HG02759 (cell line): Measurements from ENCODE around the gene NCAPG2.
"Not testable (repeated sequence)": the region's sequence is repeated elsewhere in the genome, so short reads cannot be mapped to it uniquely, and the experiment has no call there.

Experiments
- ATAC-seq: cut with Tn5 transposase; IDR thresholded peaks from one replicate; pipeline ENCODE4 v1.9.1; 2021; ENCODE audit warnings: mild to moderate bottlenecking, moderate library complexity; ENCODE audit not compliant: unreplicated experiment

Gene NCAPG2

DNA sequence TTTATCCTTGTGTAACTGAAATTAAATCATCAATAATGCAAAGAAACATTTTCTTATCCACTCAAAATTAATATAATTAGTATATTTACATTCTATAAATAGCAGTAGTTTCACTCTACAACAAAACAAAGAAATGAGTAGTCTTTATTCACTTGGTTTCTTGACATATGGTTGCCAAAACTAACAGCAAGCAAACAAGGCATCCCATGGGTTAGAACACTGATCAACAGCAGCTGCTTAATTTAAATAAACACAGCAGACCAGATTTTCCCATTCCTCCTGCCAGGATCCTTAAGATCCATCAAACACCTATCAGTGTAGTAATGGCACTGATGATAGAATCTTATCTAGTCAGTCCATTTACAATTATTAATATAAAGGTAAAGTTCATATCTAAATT lies 22.1 kb downstream of the NCAPG2 start:
- ATAC-seq: no peak

DNA sequence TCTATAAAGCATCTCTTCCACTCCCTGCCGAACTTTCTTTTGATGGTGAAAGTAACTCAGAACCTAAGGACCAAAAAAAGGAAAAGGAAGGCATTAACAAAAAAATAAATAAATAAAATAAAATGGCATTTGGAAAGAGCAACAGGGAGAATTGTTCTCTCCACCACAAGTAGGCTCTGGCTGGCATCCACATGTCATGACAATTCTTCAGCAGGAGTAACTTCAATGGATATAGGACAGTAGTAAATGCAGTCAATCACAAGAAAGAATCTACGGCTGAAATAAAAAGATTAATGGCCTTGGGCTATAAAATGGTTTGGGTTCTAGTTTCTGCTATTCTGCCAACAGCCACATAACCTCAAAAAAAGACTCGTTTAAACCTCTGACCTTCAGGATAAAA lies 23.9 kb downstream of the NCAPG2 start:
- ATAC-seq: no peak

DNA sequence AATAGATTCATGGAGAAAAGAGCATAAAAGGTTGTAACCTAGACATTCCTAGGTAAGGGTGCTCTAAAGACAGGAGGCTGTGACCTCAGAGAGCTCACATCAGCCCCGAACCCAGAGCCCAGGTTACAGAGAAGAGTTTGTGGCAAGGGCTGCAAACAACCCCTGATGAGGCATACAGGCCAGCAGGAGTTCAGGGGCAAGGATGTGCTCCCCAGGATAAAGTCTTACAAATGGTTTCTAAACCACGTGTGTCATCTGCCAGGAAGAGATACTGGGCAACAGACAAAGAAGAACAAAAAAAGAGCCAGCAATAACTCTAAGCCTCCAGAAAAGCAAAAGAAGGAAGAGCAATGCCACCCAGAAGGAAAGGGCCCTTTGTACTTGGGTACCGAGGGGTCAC lies 27.7 kb downstream of the NCAPG2 start:
- no peak for ATAC-seq

DNA sequence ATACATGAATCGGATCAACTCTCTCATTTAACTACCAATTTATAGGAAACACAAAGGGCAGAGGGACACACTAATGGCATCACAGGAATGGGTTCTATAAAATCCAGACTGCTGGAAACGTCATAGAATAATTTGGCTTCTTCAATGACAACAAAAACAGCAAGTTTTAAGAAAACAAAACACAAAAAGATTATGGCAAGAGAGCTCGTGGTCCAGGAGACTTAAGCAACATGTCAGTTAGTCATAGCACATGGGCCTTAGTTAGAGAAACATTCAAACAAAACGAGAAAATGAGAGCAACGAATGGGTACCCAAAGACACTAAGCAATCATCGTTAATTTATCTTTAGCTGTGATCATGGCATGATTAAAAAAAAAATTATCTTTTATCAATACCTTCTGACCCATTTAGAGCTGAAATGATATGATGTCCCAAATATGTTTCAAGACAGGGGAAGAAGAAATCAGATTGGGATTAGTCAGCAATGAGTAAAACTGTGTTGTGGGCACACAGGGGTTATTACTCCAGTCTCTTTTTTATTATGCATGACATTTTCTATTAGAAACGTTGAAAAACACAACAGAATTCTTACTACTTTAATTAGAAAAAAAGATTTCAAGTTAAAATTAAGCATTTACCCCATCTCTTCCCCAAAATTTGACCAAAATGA lies 28.3 kb downstream of the NCAPG2 start:
- no peak for ATAC-seq

DNA sequence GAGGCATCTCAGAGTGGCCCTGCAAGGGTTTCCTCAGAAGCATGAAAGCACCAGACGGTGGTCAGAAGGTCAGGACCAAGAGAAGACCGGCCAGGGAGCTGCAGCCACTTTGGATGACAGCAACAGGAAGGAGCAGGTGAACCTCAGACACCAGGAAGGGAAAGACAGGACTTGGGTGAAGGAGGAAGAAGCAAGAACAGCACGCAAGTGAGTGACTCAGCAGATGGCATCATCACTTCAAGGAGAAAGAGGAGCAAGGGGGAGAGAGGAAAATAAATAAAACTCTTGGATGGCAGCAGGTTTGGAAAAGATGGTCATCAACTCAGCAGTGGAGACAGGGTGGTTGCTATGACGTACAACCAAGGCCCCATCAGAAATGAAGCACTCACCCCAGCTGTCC lies 31.6 kb downstream of the NCAPG2 start:
- no peak for ATAC-seq

DNA sequence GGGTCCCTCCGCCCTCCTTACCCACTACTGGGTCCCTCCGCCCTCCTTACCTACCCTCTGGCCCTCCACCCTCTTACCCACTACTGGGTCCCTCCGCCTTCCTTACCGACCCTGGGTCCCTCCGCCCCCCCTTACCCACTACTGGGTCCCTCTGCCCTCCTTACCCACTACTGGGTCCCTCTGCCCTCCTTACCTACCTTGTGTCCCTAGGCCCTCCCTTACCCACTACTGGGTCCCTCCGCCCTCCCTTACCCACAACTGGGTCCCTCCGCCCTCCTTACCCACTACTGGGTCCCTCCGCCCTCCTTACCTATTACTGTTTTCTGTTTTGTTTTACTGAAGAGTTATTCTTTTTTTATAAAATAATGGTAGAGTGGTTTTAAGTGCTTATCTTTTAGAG lies 36.5 kb downstream of the NCAPG2 start:
- ATAC-seq: not testable (repeated sequence)

DNA sequence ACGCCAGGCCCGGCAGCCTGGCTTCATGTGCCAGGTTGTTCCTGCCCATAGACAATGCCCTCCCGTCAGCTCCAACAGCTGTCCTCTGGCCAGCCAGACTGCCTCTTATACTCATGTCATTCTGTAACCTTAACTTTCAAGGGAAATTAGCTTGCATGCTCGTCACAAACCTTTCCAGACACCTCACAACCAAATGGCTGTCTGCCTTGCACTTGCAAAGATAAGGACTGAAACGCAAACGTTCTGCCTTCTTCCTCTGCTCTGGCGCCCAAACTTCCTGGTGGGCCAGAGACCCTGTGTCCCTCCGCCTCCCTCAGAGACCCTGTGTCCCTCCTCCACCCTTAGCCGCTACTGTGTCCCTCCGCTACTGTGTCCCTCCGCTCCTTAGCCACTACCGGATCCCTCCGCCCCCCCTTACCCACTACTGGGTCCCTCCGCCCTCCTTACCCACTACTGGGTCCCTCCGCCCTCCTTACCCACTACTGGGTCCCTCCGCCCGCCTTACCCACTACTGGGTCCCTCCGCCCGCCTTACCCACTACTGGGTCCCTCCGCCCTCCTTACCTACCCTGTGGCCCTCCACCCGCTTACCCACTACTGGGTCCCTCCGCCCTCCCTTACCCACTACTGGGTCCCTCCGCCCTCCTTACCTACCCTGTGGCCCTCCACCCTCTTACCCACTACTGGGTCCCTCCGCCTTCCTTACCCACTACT lies 37.5 kb downstream of the NCAPG2 start:
- not testable (repeated sequence) for ATAC-seq

DNA sequence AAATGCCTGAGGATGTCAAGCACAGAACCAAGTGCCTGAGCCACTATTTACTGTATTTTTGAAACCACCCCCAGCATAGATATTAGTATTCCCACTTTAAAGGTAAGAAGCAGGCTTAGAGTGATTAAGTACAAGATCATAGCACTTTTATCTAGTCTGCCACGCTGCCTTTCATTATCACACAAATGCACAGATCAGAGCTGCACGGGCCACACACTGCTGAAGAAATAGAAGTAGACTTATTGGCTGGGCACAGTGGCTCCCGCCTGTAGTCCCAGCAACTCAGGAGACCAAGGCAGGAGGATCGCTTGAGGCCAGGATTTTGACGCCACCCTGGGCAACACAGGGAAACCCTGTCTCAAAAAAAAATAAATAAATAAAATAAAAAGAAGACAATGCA lies 38.2 kb downstream of the NCAPG2 start:
- no peak for ATAC-seq

DNA sequence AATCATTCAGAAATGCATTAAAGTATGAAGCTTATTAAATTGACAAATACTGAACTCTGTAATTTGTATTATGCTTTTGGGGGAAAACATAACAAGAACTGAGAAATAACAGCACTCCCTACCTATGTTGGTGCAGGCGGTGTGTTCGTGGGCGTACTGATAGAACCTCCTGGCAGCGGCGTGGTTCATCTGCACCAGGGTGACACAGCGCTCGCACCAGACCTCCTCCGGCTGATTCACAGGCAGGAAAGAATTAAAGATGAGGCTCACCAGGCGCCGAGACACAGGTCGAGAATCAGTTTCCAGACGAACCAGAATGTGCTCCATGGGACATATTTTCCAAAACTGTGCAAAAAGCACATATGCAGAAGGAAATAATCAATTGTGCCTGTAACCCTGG lies 40.2 kb downstream of the NCAPG2 start:
- ATAC-seq: no peak

DNA sequence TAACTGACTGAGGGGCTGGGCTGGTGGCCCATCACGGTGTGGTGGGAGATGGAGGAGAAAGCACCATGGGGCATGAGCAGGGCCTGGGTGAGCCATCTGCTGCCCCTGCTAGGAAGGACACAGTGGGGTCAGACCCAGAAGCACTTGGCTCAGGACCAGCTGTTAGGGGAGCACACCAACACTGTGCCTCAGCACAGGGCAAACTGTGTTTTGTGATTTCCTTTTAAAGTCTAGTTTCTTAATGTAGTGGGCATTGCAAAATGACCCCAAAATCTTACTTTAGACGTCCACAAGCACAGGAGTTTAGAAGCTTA lies 41.2 kb downstream of the NCAPG2 start:
- ATAC-seq: no peak

DNA sequence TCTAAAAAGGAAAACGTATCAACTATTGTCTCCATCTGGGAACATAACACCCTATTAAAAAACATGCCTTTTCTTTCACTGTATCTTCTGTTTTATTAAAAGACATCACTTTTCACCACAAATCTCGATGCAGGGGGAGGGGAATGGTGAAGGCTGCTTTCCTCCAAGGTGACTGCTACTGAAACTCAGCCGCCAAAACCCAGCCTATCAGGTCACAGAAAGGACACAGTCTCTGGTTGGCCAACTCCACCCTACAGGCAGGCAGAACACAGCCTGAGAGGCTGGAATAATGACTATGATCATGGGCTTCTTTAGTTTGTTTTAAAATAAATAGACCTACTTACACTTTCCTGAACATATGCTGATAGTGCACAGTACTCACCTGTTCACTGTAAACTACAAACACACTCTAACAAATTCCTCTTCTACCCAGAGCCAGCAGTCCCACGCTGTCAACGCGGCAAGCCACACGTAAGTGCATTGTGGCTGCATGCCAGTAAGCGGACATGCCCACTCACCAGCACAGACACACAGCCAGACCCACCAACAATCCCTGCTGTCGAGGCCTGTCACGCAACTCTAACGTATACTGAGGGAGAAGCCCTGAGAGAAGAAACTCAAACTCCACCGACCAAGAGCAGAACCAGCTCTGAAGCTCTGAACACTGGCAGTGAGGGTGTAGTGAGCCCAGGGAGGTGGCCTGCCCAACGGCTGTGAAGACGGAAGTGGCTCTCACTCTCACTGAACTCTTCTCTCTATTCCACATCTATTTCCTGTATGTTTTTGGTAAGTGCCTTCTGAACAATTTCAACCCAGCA lies 41.8 kb downstream of the NCAPG2 start:
- no peak for ATAC-seq

DNA sequence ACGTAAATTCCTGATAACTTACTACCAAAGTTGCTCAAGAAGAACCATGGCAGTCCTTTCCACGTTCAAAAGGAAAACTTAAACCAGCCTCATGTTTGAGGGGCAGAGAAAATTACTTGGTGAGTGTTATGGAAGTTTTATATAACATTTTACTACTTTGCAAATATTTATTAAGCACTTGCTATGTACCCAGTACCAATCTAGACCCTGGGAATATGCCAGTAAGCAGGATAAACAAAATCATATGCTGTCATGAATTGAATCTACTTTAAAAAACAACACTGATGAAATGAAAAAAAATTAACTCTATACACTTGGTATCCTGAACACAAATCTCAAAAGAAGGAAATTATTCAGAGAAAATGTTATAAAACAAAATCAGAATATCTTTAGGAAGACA lies 46.1 kb downstream of the NCAPG2 start:
- ATAC-seq: no peak

DNA sequence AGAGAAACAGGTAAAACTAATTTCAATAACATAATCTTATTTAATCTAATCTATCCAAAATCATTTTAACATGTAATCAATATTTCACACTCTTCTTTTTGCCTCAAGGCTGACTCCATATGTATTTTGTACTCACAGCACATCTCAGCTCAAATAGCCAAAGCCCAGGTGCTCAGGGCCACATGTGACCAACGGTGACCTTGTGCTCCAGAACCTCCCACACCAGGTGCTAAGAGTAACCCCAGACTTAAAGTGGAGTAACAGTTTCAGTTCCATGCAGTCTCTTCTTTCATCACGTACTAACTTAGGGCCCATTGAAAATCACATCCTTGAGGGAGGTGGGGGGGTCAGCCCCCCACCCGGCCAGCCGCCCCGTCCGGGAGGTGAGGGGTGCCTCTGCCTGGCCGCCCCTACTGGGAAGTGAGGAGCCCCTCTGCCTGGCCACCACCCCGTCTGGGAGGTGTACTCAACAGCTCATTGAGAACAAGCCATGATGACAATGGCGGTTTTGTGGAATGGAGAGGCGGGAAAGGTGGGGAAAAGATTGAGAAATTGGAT lies 47.3 kb downstream of the NCAPG2 start:
- ATAC-seq: peak; percentile 31

DNA sequence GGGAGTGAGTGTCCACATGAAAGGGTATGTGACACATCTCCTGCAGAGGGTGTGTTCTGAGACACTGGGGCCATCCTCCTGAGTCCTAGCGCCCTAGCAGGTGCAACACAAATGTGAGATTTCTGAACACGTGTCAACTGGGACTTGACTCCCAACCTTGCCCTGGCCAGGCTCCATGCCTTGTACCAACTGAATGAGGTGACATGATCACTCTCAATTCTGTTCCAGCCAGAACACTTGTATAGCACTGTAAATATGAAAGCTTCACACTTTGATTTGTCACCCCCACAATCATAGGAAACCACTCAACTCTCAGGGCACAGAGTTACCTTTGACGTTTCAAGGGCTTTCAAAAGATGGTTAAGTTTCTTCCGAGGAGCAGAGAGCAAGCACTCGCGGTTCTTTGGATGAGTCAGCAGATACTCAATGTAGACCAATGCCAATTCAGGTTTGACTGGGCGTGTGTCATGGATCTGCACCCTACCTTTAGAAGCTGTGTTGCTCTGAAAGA lies 48.6 kb downstream of the NCAPG2 start:
- peak; percentile 95 for ATAC-seq

DNA sequence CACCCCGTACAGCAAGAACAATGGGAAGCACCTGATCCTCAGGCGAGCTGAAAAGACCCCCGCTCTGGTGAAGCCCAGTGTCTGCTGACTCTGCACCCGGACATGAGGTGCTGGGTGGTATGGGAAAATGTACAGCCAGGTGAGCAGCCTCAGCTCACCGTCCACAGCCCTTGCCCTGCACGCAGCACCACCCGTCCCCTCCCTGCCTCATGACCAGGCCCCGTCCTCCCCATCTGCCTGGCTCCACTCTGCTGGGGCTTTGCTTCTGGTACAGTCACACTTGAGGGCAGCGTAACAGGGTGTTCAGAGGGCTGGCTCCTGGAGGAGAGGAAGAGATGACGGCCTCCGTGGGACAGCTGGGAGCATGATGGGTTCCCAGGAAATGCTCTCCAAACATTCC lies 49.1 kb downstream of the NCAPG2 start:
- no peak for ATAC-seq

DNA sequence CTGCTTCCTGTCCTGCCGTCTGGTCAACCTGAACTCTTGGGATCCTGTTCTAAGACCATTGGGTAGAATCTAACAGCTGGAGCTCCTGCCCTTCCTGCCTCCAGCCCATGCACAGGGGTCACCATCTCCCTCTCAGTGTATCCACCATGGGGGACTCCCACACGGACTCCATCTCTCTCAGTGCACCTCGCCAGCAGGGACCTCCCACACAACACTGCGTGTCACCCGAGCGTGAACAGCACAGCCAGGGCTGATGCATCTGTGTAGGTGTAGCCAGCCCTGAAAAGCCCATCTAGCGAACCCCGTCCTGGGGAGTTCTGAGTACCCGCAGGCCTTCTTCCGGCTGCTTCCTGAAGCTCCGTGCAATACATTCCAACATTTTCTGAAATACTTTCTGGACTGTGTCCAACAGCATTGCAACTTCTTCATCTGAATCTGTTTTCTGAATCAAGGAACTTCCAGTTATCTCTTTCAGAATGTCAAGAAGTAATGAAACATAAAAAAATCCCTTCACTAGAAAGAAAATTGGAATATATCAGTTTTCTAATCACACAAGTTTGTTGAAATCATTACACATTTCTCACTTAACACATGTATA lies 52.5 kb downstream of the NCAPG2 start:
- no peak for ATAC-seq

DNA sequence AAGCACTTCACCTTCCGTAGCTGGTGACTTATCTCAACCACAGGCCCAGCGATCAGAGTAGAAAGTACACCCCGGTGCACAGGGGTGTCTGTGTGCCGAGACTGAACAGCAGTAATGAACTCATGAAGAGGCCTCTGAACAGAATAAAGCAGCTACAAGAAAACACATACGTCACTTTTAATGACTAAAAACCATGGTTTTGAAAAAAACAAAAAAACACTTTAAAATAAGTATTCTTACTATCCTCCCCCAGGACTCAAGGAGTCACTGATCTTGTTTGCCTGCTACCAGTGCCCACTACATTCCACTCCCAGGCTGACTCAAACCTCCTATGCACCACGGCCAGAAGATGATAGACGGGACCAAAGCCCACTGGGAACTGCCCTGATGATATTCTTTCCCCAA lies 53.8 kb downstream of the NCAPG2 start:
- no peak for ATAC-seq

DNA sequence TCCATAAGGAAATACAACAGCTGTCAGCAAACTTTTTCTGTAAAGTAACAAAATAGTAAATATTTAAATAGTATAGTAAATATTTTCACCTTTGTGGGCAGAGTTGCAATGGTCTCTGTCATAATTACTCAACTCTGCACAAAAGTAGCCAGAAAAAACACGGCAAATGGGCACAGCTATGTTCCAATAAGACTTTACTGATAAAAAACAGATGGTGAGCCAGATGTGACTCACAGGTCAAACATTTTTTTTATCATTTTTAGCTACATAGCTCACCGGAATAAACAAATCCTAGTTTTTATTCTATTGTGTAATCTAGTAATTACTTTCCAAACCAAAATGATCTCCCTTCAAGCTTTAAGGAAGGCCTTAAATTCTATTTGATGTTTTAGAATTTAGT lies 55.3 kb downstream of the NCAPG2 start:
- no peak for ATAC-seq

DNA sequence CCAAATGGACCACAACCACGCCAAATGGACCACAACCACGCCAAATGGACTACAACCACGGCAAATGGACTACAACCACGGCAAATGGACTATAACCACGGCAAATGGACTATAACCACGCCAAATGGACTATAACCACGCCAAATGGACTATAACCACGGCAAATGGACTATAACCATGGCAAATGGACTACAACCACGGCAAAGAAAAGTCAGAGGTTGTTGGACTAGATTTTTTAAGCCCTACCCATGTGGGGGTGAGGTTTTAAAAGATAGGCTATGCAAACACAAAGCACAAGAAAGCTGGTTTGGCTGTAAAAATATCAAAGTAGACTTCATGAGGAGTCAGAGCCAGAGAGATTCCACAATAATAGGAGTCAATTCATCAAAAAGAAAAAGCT lies 55.8 kb downstream of the NCAPG2 start:
- no peak for ATAC-seq

DNA sequence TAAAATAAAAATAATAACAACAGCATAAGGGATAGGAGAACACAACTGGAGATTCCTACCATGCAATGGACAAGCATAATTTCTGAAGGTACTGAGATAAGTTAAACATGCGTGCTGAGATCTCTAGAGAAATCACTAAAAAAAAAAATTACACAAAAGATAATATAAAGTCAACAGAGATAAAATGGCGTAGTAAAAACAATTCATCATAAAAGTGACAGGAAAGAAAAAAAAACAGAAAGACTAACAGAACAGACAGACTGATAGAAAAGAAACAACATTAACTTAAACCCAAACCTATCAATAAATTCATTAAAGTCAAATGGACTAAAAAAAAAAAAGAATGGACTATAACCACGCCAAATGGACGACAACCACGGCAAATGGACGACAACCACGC lies 56.4 kb downstream of the NCAPG2 start:
- ATAC-seq: no peak

DNA sequence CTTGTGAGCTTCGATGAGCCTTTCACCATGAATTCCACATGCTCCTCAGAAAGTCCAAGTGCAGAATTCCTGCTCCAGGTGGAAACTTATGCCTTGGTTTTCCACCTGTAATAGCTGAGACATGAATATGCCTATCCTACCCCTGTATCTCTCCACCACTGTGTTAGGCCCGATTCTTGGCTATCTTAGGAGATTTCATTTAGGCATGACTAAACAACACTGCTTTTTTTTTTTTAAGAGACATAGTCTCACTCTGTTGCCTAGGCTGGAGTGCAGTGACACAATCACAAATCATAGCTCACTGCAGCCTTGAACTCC lies 57.2 kb downstream of the NCAPG2 start:
- ATAC-seq: no peak
